HCT116 (cell line): ENCODE results near the gene ERGIC3. TPM values are rescaled to one million over a fixed set of nuclear protein-coding genes. Genes with fewer than 3 reads are reported as not detected.

Experiments
- ATAC-seq: fragments of 200-7000 bp; cut with Tn5 transposase; 2 replicates; pipeline ENCODE4 v1.9.1; 2020; ENCODE audit warnings: mild to moderate bottlenecking, moderate library complexity
- BruUV-seq: library from RNA; stranded (reverse); fragments of 400-500 nt; replicated peaks from 2 replicates; lab custom pipeline; 2021; lab: Mats Ljungman, UMichigan
- CTCF ChIA-PET: fragments of 300-600 bp; sonication (Branson Sonifier 250); formaldehyde crosslinking; loops from one replicate; lab custom pipeline; 2021; ENCODE audit warnings: antibody characterized with exemption; lab: Charles Lee
- POLR2A ChIA-PET: fragments of 300-600, 350-600 bp; sonication (Branson Sonifier 250); formaldehyde crosslinking; loops from one replicate; lab custom pipeline; 2021; ENCODE audit warnings: antibody characterized with exemption; lab: Charles Lee
- RAD21 ChIA-PET, 2 experiments: fragments of 300-600 bp; sonication (Branson Sonifier 250); formaldehyde crosslinking; loops; one replicate each; lab custom pipeline; 2023; ENCODE audit warnings: low total read pairs in 2 of 2; ENCODE audit not compliant: uncharacterized antibody in 2 of 2, unreplicated experiment in 2 of 2, low non-redundant PET in 1 of 2; lab: Charles Lee
- DNase-seq: peaks from one replicate; pipeline ENCODE4 v3.0.0-alpha.2; 2010; ENCODE audit warnings: low read depth, low spot score
- H2AFZ ChIP-seq: fragments of 200-600 bp; shearing (Covaris generic), sonication (generic); 2 replicates; pipeline ENCODE4 v1.6.1; 2017; ENCODE audit warnings: low read depth, mixed run types, mixed read lengths, antibody characterized with exemption, low read length; ENCODE audit not compliant: poor library complexity, severe bottlenecking
- H3K27ac ChIP-seq: 2 replicates; pipeline ENCODE4 v1.5.1; 2012; ENCODE audit warnings: low read depth, low read length
- H3K27me3 ChIP-seq: fragments of 200-600 bp; sonication (generic); 2 replicates; pipeline ENCODE4 v1.6.1; 2016; ENCODE audit warnings: mixed run types, low read length, mixed read lengths; ENCODE audit not compliant: insufficient read depth
- H3K36me3 ChIP-seq, 2 experiments: fragments of 200-500 bp in 1 of 2; fragments of 200-600 bp in 1 of 2; sonication (Bioruptor generic) in 1 of 2; sonication (generic) in 1 of 2; 2 replicates each; pipeline versions ENCODE4 v1.5.1 to v1.6.1; 2014 to 2016; ENCODE audit warnings: low read length in 2 of 2, inconsistent platforms in 1 of 2, mixed read lengths in 1 of 2, mixed run types in 1 of 2; ENCODE audit not compliant: insufficient read depth in 2 of 2, control insufficient read depth in 1 of 2
- H3K4me1 ChIP-seq, 2 experiments: fragments of 200-600 bp in 1 of 2; sonication (generic) in 1 of 2; 2 replicates each; pipeline versions ENCODE4 v1.5.1 to v1.6.1; 2012 to 2017; ENCODE audit warnings: low read length in 2 of 2, inconsistent platforms in 1 of 2, mild to moderate bottlenecking in 1 of 2, mixed read lengths in 1 of 2, mixed run types in 1 of 2, moderate library complexity in 1 of 2; ENCODE audit not compliant: insufficient read depth in 2 of 2, control insufficient read depth in 1 of 2
- H3K4me2 ChIP-seq: fragments of 200-600 bp; sonication (generic); 2 replicates; pipeline ENCODE4 v1.6.1; 2017; ENCODE audit warnings: mixed run types, low read length, mixed read lengths
- H3K4me3 ChIP-seq, 2 experiments: fragments of 200-600 bp in 1 of 2; sonication (generic) in 1 of 2; replicated peaks in 1 of 2; 2 replicates each; pipeline ENCODE4 v1.5.1; 2011 to 2016; ENCODE audit warnings: low read length in 2 of 2, control low read depth in 1 of 2, low read depth in 1 of 2, mild to moderate bottlenecking in 1 of 2, mixed read lengths in 1 of 2, mixed run types in 1 of 2
- H3K79me2 ChIP-seq: fragments of 200-600 bp; sonication (generic); 2 replicates; pipeline ENCODE4 v1.6.1; 2017; ENCODE audit warnings: mild to moderate bottlenecking, mixed run types, low read length, moderate library complexity, mixed read lengths; ENCODE audit not compliant: insufficient read depth
- H3K9ac ChIP-seq: fragments of 200-600 bp; sonication (generic); 2 replicates; pipeline ENCODE4 v1.6.1; 2016; ENCODE audit warnings: low read length, mixed read lengths
- H3K9me2 ChIP-seq: fragments of 200-600 bp; sonication (generic), shearing (Covaris generic); 2 replicates; pipeline ENCODE4 v1.6.1; 2017; ENCODE audit warnings: mixed run types, mild to moderate bottlenecking, moderate library complexity; ENCODE audit not compliant: insufficient read depth
- H3K9me3 ChIP-seq, 2 experiments: fragments of 200-500 bp in 1 of 2; fragments of 200-600 bp in 1 of 2; sonication (Bioruptor generic) in 1 of 2; sonication (generic) in 1 of 2; 2 replicates each; pipeline ENCODE4 v1.6.1; 2014 to 2017; ENCODE audit warnings: low read length in 2 of 2, mixed read lengths in 2 of 2, inconsistent platforms in 1 of 2, low read depth in 1 of 2, mild to moderate bottlenecking in 1 of 2, mixed run types in 1 of 2, moderate library complexity in 1 of 2; ENCODE audit not compliant: control insufficient read depth in 1 of 2, insufficient read depth in 1 of 2
- H4K20me1 ChIP-seq: fragments of 200-600 bp; sonication (generic), shearing (Covaris generic); 2 replicates; pipeline ENCODE4 v1.6.1; 2017; ENCODE audit warnings: mixed run types, mild to moderate bottlenecking, moderate library complexity; ENCODE audit not compliant: insufficient read depth
- CTCF ChIP-seq, 3 experiments: fragments of 200-600 bp in 1 of 3; sonication (generic) in 1 of 3; IDR thresholded peaks in 2 of 3; conservative IDR thresholded peaks in 1 of 3; 2 replicates each; pipeline ENCODE4 v1.5.1; 2012 to 2017; ENCODE audit warnings: low read depth in 2 of 3, low read length in 2 of 3, antibody characterized with exemption in 1 of 3, borderline replicate concordance in 1 of 3, control low read depth in 1 of 3, mild to moderate bottlenecking in 1 of 3, mixed read lengths in 1 of 3, mixed run types in 1 of 3, moderate library complexity in 1 of 3; ENCODE audit not compliant: insufficient read depth in 1 of 3
- ELF1 ChIP-seq: IDR thresholded peaks from 2 replicates; pipeline ENCODE4 v1.6.1; 2012; ENCODE audit warnings: low read depth, borderline replicate concordance
- EZH2 ChIP-seq: fragments of 200-600 bp; sonication (generic); IDR thresholded peaks from 2 replicates; pipeline ENCODE4 v1.6.1; 2017; ENCODE audit warnings: antibody characterized with exemption, mixed run types
- EZH2phosphoT487 ChIP-seq: fragments of 200-600 bp; IDR thresholded peaks from 2 replicates; pipeline ENCODE4 v1.6.1; 2018; ENCODE audit warnings: antibody characterized with exemption, borderline replicate concordance
- FOSL1 ChIP-seq: IDR thresholded peaks from 2 replicates; pipeline ENCODE4 v1.6.1; 2012; ENCODE audit warnings: low read depth
- JUND ChIP-seq: IDR thresholded peaks from 2 replicates; pipeline ENCODE4 v1.6.1; 2012
- POLR2A ChIP-seq: IDR thresholded peaks from 2 replicates; pipeline ENCODE4 v1.7.0; 2011; ENCODE audit warnings: borderline replicate concordance; ENCODE audit not compliant: insufficient read depth, insufficient read length; ENCODE audit errors: extremely low read depth
- POLR2AphosphoS5 ChIP-seq: IDR thresholded peaks from 2 replicates; pipeline ENCODE4 v1.6.1; 2011; ENCODE audit warnings: mild to moderate bottlenecking, low read depth, low read length, moderate library complexity
- RAD21 ChIP-seq: IDR thresholded peaks from 2 replicates; pipeline ENCODE4 v1.6.1; 2012; ENCODE audit warnings: low read depth, mild to moderate bottlenecking
- REST ChIP-seq: IDR thresholded peaks from 2 replicates; pipeline ENCODE4 v1.6.1; 2012; ENCODE audit warnings: low read depth
- intact Hi-C: fragments of 100-400 bp; cut with micrococcal nuclease; formaldehyde crosslinking; loops from 2 replicates; pipeline ENCODE4 v1.10.0; 2022
- total RNA-seq: library from RNA; stranded (reverse); gene quantifications from one replicate; pipeline ENCODE4 v1.2.1, GENCODE V29; 2021; ENCODE audit not compliant: unreplicated experiment

The ERGIC3 gene
- total RNA-seq, 1 experiment from 2014 or later: 229 TPM

GRCh38 chr20:35497320-35497719, 44.6 kb upstream of the ERGIC3 start (continued):
- TF ChIP-seq CTCF (IDR thresholded peaks at IDR 0.05 in 2 of 3, conservative IDR thresholded peaks at IDR 0.05 in 1 of 3; ENCODE audit: borderline replicate concordance in 1 of 3, insufficient read depth in 1 of 3, low read depth in 2 of 3, low read length in 2 of 3) (no peak), EZH2phosphoT487 (no peak), REST (no peak), ELF1 (no peak), POLR2A (no peak), POLR2AphosphoS5 (no peak), JUND (no peak), EZH2 (no peak), RAD21 (no peak), FOSL1 (no peak)

GRCh38 chr20:35497780-35498189, 44.1 kb upstream of the ERGIC3 start:
- H3K4me1 ChIP-seq: no peaks in the 10 kb centered on the region
- H3K4me3 ChIP-seq: no peak overlapping the region
- RAD21 ChIA-PET: no interaction called here
- peaks cover 36 to 50% of the 10 kb centered on the region in 2 experiments; a peak in 3 of 4 replicates for H3K36me3 ChIP-seq
- POLR2A ChIA-PET: no interaction called here
- H3K27ac ChIP-seq: no peak overlapping the region
- ATAC-seq: no peak
- CTCF ChIA-PET: no interaction called here
- H3K9me2 ChIP-seq: no peaks in the 10 kb centered on the region
- no peak overlapping the region for H3K9ac ChIP-seq
- H3K79me2 ChIP-seq: no peaks in the 10 kb centered on the region
- H3K27me3 ChIP-seq: no peaks in the 10 kb centered on the region
- no peak overlapping the region for H3K4me2 ChIP-seq
- no peak for DNase-seq
- intact Hi-C loops: no loop called here
- H4K20me1 ChIP-seq: no peaks in the 10 kb centered on the region
- TF ChIP-seq FOSL1: no peak
- no peak overlapping the region for H2AFZ ChIP-seq
- no peaks in the 10 kb centered on the region for H3K9me3 ChIP-seq
- no TSS peak for BruUV-seq
